Keratinocyte (primary cell): Measurements from ENCODE around the gene TPSAB1.

ENCODE experiments used
- EZH2 ChIP-seq: IDR thresholded peaks from one replicate; pipeline ENCODE4 v1.6.1; 2012; ENCODE audit warnings: inconsistent platforms, mild to moderate bottlenecking, low read length, moderate library complexity
- TF ChIP-seq, protein P1 (sequence below), 3 experiments: IDR thresholded peaks in 1 of 3; conservative IDR thresholded peaks in 1 of 3; optimal IDR thresholded peaks in 1 of 3; 2 replicates in 2 of 3; 3 replicates in 1 of 3; pipeline versions ENCODE3 to v1.5.1; 2011; ENCODE audit warnings: low read length in 3 of 3, mild to moderate bottlenecking in 3 of 3, moderate library complexity in 2 of 3, control low read depth in 1 of 3, inconsistent platforms in 1 of 3; ENCODE audit not compliant: insufficient read depth in 2 of 3; ENCODE audit errors: extremely low read depth in 1 of 3

DNA sequence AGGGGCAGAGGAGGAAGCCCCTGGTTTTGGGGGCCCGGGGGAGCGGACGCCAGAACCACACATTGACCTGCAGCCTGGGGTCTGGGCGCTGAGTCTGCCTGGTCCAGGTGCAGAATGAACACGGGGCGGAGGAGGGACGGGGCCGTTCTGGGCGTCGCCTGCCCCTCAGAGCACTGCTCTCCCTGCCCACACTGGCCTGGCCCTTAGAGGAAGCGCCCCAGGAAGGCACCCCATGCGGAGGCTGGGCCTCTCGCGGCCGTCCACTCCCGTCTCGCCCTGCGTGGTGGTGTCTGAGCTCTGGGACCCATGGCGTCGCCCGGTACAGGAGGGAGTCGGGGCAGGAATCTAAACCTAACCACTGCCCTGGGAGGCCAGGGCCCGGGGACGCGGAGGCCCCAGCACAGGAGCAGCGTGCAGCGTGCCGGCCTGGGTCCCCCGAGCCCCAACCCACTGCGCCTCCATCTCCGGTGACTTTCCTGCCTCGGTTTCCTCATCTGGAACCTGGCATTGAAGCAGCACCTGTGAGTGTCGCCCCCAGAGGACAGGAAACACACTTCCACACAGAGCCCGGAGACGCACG lies 19.7 kb downstream of the TPSAB1 start:
- TF ChIP-seq, protein P1, sequence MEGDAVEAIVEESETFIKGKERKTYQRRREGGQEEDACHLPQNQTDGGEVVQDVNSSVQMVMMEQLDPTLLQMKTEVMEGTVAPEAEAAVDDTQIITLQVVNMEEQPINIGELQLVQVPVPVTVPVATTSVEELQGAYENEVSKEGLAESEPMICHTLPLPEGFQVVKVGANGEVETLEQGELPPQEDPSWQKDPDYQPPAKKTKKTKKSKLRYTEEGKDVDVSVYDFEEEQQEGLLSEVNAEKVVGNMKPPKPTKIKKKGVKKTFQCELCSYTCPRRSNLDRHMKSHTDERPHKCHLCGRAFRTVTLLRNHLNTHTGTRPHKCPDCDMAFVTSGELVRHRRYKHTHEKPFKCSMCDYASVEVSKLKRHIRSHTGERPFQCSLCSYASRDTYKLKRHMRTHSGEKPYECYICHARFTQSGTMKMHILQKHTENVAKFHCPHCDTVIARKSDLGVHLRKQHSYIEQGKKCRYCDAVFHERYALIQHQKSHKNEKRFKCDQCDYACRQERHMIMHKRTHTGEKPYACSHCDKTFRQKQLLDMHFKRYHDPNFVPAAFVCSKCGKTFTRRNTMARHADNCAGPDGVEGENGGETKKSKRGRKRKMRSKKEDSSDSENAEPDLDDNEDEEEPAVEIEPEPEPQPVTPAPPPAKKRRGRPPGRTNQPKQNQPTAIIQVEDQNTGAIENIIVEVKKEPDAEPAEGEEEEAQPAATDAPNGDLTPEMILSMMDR (optimal IDR thresholded peaks at IDR 0.05 in 1 of 3, IDR thresholded peaks at IDR 0.05 in 1 of 3, conservative IDR thresholded peaks at IDR 0.05 in 1 of 3; ENCODE audit: extremely low read depth in 1 of 3, insufficient read depth in 2 of 3, low read length in 3 of 3): no peak
- TF ChIP-seq EZH2: no peak
